PFSK-1 (cell line): ENCODE results near the gene NR4A3. TPM values are rescaled to one million over a fixed set of nuclear protein-coding genes. Genes with fewer than 3 reads are reported as not detected.

Experiments used
- FOXP2 ChIP-seq: optimal IDR thresholded peaks from 2 replicates; pipeline ENCODE3; 2011; ENCODE audit warnings: borderline replicate concordance, control low read depth, inconsistent platforms; ENCODE audit not compliant: insufficient read depth; ENCODE audit errors: extremely low read length, extremely low read depth
- POLR2AphosphoS5 ChIP-seq: IDR thresholded peaks from 2 replicates; pipeline ENCODE4 v1.6.1; 2012; ENCODE audit warnings: low read depth, mild to moderate bottlenecking, control low read depth, low read length, moderate library complexity
- SIN3A ChIP-seq: IDR thresholded peaks from 2 replicates; pipeline ENCODE4 v1.6.1; 2012; ENCODE audit warnings: mild to moderate bottlenecking, low read length, moderate library complexity, borderline replicate concordance; ENCODE audit not compliant: insufficient read depth
- TAF1 ChIP-seq: IDR thresholded peaks from 2 replicates; pipeline ENCODE4 v1.6.1; 2012; ENCODE audit warnings: low read length, control low read depth, borderline replicate concordance; ENCODE audit not compliant: insufficient read depth
- polyA plus RNA-seq: library from polyadenylated mRNA; unstranded; fragments of >200 nt; gene quantifications from one replicate; pipeline ENCODE4 v1.2.1, GENCODE V29; 2012; ENCODE audit warnings: low read depth, missing spikeins; ENCODE audit not compliant: insufficient read length
- TF ChIP-seq, protein P1 (sequence below), 2 experiments: IDR thresholded peaks; 2 replicates each; pipeline versions ENCODE4 v1.6.1 to v1.8.0; 2011 to 2012; ENCODE audit warnings: low read depth in 2 of 2, low read length in 2 of 2, control low read depth in 1 of 2, inconsistent platforms in 1 of 2, mild to moderate bottlenecking in 1 of 2, moderate library complexity in 1 of 2; ENCODE audit not compliant: insufficient read depth in 1 of 2

The NR4A3 gene
- polyA plus RNA-seq: 17.0 TPM

DNA sequence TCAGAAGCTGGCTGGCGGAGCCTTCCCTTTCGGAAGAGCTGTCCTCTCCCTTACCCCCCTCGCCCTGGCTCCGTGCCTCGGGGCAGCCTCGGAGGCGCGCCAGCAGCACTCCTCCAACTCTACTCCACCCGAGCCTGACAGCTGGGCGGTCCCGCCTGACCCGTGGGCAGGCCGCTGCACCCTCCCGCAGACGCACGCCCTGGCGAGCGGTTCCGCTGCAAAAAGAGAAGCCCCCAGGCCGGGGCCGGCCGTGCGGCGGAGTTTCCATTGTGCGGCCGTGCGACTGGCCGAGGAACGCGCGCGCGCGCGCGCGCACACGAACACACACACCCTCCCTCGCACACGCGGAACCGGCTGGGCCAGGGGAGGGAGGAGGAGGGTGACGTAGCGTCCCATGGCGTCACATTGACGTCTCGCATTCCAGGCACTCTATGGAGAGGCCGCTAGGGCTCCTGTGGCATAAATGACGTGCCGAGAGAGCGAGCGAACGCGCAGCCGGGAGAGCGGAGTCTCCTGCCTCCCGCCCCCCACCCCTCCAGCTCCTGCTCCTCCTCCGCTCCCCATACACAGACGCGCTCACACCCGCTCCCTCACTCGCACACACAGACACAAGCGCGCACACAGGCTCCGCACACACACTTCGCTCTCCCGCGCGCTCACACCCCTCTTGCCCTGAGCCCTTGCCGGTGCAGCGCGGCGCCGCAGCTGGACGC lies at the start of gene NR4A3:
Gene NR4A3 (plus strand): TSS at position 490 of the 713 bp plus-strand sequence. CDS start 6,158 bp downstream, outside the sequence.
- TF ChIP-seq POLR2AphosphoS5 (peak; percentile 80; the same call in 1 of the 2 replicates), FOXP2 (no peak), TAF1 (peak; percentile 85), SIN3A (peak; percentile 45; the same call in 1 of the 2 replicates)
- TF ChIP-seq, protein P1, sequence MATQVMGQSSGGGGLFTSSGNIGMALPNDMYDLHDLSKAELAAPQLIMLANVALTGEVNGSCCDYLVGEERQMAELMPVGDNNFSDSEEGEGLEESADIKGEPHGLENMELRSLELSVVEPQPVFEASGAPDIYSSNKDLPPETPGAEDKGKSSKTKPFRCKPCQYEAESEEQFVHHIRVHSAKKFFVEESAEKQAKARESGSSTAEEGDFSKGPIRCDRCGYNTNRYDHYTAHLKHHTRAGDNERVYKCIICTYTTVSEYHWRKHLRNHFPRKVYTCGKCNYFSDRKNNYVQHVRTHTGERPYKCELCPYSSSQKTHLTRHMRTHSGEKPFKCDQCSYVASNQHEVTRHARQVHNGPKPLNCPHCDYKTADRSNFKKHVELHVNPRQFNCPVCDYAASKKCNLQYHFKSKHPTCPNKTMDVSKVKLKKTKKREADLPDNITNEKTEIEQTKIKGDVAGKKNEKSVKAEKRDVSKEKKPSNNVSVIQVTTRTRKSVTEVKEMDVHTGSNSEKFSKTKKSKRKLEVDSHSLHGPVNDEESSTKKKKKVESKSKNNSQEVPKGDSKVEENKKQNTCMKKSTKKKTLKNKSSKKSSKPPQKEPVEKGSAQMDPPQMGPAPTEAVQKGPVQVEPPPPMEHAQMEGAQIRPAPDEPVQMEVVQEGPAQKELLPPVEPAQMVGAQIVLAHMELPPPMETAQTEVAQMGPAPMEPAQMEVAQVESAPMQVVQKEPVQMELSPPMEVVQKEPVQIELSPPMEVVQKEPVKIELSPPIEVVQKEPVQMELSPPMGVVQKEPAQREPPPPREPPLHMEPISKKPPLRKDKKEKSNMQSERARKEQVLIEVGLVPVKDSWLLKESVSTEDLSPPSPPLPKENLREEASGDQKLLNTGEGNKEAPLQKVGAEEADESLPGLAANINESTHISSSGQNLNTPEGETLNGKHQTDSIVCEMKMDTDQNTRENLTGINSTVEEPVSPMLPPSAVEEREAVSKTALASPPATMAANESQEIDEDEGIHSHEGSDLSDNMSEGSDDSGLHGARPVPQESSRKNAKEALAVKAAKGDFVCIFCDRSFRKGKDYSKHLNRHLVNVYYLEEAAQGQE (IDR thresholded peaks at IDR 0.05; ENCODE audit: insufficient read depth in 1 of 2, low read depth in 2 of 2, low read length in 2 of 2): 0 out of 4 replicates have a peak, but pooled peaks of 1 of the 2 experiments have one; percentile 50

DNA sequence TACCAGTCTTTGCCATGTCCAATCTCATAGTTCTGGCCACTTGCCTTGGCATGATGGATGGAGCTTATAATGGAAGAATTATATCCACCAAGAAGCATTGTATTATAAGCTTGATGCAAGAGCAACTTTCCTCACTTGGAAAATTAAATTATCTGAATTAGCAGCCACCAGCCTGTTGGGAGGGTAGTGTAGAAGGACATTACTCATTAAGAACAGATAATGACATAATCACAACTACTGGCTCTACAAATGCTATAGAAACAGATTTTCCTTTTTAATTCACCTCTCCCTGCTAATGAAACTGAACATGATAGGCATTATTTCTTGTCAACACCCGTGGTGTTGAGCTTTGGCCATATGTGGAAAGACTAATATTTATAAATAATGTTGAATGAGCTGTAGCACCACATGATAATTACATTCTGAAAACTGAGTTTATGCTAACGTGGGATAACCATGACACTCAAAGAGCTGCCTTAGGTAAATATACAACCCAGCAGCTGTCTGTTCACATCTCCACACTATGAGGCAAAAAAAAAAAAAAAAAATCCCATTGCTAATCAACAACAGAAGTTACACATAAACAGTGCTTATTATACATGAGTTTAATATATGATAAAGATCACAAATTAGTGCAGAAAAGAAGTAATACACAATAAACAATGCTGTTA lies 48.1 kb upstream of the NR4A3 start:
- no peak for TF ChIP-seq SIN3A
- no peak for TF ChIP-seq FOXP2
- TF ChIP-seq, protein P1 (IDR thresholded peaks at IDR 0.05; ENCODE audit: insufficient read depth in 1 of 2, low read depth in 2 of 2, low read length in 2 of 2): no peak
- no peak for TF ChIP-seq POLR2AphosphoS5
- TF ChIP-seq TAF1: no peak

DNA sequence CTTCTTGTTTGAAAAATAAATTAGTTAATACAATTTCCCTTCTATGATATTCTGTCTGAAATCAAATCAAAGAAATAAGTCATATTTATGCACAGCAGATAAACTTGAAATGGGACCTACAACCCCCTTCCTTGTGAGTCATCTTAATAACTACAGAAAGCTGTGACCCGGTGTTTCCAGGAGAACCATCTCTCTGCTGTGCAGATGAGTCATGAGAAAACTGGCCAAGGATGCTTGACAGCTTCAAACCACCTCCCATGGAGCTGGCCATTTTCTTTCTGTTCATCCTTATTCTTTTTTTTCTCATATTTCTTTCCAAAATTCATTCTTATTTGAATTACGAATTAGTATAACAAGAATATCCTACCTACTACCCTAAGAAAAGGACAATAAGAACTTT lies 43.4 kb upstream of the NR4A3 start:
- TF ChIP-seq TAF1 (no peak), SIN3A (no peak), POLR2AphosphoS5 (no peak), FOXP2 (no peak)
- TF ChIP-seq, protein P1 (IDR thresholded peaks at IDR 0.05; ENCODE audit: insufficient read depth in 1 of 2, low read depth in 2 of 2, low read length in 2 of 2): no peak

DNA sequence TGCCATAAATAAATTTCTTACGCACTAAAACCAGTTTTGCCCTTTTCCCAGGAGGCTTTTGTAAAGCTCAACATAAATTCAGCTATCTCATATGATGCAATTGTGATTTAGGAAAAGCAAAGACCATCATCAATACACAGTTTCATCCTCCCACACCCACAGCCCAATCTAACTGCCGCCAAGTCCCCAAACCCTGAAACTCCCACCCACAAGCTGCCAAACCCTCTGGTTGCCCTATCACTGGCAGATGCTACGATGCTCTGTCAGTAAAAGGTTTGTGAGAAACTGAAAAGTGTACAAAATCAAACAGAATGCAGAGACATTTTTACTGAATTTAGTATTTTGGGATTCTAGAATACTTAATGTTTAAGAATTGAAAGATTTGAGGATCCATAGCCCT lies 42.8 kb upstream of the NR4A3 start:
- TF ChIP-seq FOXP2 (no peak), POLR2AphosphoS5 (no peak), TAF1 (no peak), SIN3A (no peak)
- TF ChIP-seq, protein P1 (IDR thresholded peaks at IDR 0.05; ENCODE audit: insufficient read depth in 1 of 2, low read depth in 2 of 2, low read length in 2 of 2): no peak
